ENCODE results near the gene ARHGEF16.
A peak's percentile ranks its signal among the peaks of the same experiment; 100 is the strongest.

Gene ARHGEF16

DNA sequence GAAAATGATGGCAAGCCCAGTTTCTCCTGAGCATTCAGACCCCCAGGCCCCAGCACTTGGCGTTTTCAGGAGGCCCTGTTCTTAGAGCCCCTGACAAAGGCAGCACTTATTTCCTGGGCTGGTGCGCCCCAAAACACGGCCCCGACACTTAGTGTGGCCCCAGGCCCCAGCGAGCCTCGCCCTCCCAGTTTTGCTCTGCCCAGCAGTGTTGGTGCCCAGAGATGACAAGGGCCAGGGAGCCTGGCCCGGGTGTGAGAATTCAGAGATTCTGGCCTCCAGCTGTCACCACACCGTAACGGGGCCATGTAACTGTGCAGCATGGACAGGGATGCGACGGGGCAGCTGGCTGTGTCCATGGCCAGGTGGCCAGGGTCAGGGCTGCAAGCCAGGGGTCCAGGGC, 18.0 kb upstream of the ARHGEF16 start:
- no peak for DNase-seq (ENCODE audit: extremely low read depth in 1 of 2, low read depth in 1 of 2)

DNA sequence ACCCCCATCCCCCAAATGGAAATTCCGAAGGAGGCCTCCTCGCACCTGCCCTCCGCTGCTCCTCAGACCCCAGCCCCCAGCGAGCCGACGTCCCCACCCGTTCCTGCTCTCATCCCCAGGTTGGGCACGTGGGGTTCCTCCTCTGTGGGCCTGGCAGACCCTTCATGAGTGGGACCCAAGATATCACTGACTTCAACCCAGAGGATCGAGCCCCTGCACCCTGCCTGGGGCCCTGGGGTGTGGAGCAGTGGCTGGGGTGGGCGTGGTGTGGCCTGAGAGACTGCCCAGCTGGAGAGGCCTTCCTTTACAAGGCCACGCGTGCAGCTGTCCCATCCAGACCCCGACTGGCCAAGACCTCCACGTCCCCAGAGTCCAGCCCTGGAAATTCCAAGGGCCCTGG, 17.6 kb upstream of the ARHGEF16 start:
- DNase-seq (ENCODE audit: extremely low read depth in 1 of 2, low read depth in 1 of 2): no peak

DNA sequence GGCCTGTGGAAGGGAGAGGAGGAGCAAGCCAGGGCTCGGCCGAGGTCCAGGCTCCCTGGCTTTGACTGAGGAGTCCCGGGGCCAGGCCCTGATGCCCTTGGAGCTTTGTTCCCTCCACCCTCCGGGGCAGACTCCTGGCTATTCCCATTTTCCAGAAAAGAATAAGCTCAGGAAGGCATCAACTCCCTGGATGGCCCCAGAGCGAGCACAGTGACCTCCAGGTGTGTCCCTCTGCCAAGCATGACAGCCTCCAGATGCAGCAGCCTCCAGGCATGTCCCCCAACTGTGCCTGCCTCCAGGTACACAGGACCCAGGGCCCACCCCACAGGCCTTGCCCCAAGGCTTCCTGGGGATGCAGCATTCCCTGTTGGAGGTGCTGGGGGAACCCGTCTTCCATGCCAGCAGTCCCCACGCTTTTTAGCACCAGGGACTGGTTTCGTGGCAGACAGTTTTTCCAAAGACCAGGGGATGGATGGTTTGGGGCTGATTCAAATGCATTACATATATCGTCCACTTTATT, 15.7 kb upstream of the ARHGEF16 start:
- DNase-seq (ENCODE audit: extremely low read depth in 1 of 2, low read depth in 1 of 2): no peak

DNA sequence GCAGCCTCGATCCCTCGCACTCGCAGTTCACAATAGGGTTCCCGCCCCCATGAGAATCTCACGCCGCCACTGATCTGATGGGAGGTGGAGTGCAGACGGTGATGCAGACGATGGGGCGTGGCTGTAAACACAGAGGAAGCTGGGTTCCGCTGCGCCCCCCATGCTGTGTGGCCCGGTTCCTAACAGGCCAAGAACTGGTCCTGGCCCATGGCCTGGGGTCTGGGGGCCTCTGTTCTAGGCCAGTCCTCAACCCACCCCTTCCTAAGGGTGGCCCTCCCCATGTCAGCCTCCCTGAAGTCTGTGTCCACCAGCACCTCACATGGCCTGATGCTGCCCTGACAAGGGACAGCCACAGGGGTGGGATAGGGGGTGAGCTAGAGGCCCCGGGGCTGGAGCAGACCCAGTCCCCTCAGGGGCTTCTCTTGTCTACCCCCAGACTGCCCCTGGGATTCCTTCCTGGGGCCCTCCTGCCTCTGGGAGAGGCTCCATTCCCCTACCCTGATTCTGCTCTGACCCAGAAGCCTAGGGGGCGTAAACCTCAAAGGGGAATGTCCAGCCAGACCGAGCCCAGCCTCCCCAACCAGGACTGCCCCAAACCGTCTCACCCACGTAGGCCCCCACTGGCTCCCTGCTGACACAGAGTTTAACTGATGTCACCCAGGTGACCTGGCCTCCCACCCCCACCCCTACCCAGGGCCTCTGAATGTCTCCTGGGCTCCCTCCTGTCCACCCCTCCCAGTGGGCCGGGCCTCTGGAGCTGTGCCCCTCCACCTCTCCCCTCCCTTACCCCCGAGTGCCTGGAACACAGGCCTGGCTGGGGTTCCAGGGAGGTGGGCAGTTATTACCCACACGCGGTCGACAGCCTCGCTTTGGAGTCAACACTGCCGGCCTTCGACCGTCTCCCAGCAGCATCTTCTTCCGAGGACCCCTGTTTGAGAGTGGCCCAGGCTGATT, 14.8 kb upstream of the ARHGEF16 start:
- no peak for DNase-seq (ENCODE audit: extremely low read depth in 1 of 2, low read depth in 1 of 2)

DNA sequence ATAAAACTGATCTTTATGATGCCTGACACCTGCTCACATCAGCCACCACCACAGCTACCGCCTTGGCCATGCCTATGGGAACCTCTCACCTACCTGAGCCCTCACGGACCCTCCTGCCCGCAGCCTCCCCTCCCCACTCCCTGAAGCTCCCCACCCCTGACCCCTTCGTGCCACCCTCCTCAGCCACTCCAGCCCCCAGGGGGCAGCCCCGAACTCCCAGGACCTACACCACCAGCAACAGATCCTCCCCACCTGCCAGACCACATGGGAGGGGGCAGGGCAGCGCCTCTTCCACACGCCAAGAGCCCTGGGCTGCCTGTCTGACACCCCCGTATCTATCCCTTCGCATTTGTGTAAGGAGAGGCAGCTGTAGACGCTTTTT, 14.2 kb upstream of the ARHGEF16 start:
- no peak for DNase-seq (ENCODE audit: extremely low read depth in 1 of 2, low read depth in 1 of 2)

DNA sequence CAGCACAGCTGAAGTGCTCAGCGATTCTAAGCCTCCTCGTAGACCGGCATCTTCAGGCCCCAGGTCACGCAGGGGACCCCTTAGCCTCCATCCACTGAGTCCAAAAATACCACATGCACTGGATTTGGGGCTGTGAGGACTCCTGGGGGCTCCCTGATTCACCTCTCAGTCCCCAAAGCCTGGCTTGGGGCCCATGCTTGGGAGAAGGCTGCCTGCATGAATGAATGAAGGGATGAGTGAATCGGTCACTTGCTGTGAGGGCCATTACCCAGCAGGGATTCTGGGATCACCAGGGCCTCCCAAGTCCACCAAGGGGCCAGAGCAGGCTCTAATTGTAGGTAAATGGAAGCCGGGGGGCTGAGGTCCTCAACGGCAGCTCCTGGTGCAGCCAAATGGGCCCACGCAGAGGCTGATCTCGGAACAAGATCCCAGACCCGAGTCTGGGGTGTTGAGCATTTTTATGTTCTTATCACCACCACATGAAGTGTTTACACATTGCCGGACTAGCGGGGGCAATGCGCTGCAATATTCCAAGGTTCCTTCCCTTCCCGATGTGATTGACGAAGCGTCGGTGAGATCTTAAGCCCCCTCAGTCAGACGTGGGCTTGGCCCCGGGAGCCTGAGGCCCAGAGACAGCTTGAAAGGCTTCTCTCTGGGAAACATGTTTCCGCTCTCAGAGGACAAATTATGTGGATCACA, 13.6 kb upstream of the ARHGEF16 start:
- DNase-seq (ENCODE audit: extremely low read depth in 1 of 2, low read depth in 1 of 2): no peak

DNA sequence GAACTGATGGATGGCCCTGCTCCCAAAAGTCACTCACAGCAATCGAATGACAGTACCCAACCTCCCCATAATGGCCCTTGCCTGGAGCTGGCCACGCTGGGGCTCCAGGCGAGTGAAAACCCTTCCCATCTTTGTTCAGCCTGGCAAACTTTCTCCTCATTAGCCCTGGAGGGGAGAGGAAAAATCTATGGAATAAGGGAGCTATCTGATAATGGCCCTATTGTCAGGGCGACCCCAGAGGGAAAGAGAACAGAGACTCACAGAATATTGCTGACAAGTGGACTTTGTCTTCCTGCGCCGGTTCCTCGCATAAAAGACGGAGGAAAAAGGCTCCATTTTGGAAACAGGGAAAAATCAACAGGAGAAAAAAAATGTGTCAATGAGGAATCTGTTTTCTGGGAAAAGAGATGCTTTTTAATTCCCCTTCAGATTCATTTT, 13.0 kb upstream of the ARHGEF16 start:
- DNase-seq (ENCODE audit: extremely low read depth in 1 of 2, low read depth in 1 of 2): no peak

DNA sequence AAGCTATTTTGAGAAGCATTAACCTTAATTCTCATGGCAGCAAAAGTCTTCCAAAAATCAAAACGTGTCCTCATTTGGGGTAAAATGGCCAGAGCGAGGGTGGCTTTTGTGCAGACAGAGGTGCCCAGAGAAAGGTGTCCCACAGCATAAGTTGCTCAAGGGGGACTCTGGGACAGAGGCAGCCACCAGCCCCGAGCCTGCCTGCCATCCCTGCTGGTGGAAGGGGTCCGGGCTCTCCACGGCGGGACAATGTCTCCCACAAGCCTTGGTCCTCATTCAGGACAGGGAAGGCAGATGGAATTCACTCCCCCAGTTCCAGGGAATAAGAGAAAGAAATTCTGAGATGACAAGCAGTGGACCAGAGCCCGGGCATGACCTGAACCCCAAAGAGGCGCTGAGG, 12.6 kb upstream of the ARHGEF16 start:
- DNase-seq (ENCODE audit: extremely low read depth in 1 of 2, low read depth in 1 of 2): no peak

DNA sequence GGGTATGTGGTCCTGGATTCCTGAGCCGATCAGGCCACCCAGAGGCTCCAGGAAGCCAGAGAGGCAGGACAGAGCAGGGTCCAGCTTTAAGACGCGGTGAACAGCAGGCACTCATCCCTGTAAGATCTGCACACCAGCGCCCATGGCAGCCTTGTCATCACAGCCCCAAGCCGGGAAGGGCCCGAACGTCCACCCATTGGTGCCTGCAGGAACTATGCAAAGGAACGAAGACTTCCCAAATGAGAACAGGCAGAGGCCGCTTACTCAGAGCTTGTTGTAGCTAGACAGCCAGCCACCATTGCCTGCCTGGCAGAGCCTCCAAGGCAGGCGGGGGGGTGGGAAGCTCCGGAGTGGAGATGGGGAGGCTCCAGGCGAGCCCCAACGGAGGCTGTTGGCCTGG, 12.1 kb upstream of the ARHGEF16 start:
- no peak for DNase-seq (ENCODE audit: extremely low read depth in 1 of 2, low read depth in 1 of 2)

DNA sequence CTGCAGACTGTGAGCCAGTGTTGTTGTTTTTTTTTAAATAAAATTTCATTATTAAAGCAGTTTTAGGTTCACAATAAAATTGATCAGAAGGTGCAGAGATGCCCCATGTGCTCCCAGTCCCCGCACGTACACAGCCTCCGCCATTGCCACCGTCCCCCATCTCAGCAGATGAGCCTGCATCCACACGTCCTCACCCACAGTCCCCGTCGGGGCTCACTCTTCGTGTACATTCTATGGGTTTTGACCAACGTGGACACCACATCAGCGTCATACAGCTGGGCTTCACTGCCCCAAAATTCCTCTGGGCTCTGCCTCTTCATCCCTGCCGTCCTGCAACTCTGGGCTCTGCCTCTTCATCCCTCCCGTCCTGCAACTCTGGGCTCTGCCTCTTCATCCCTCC, 11.6 kb upstream of the ARHGEF16 start:
- no peak for DNase-seq (ENCODE audit: extremely low read depth in 1 of 2, low read depth in 1 of 2)

DNA sequence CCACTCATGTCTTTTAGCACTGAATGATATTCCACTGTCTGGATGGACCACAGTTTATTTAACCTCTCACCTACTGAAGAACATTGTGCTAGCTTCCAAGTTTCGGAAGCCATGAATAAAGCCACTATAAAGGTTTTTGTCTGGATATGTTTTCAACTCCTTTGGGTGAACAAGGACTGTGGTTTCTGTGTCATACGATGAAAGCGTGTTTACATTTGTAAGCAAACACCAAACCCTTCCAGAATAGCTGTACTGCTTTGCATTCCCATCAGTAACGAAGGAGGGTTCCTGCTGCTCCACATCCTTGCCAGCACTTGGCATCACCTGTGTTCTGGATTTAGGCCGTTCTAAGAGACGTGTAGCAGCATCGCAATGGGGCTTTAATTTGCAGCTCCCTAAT, 10.7 kb upstream of the ARHGEF16 start:
- DNase-seq (ENCODE audit: extremely low read depth in 1 of 2, low read depth in 1 of 2): no peak

DNA sequence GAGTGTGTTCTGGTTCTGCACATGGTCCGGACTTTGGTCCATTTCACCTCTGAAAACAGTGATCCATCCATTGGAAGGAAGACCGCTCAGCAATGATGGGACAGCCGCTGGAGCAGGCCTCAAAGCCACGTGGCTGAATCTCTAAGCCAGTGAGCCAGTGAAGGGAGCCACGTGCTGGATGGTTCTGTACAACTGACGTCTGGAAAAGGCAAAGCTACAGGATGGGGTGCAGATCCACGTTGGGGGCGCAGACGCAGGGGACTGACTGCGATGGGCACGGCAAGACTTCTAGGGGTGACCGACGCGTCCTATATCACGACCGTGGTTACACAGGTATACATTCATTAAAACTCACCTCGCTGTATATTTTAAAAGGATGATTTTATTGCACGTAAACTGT, 10.2 kb upstream of the ARHGEF16 start:
- DNase-seq (ENCODE audit: extremely low read depth in 1 of 2, low read depth in 1 of 2): no peak

DNA sequence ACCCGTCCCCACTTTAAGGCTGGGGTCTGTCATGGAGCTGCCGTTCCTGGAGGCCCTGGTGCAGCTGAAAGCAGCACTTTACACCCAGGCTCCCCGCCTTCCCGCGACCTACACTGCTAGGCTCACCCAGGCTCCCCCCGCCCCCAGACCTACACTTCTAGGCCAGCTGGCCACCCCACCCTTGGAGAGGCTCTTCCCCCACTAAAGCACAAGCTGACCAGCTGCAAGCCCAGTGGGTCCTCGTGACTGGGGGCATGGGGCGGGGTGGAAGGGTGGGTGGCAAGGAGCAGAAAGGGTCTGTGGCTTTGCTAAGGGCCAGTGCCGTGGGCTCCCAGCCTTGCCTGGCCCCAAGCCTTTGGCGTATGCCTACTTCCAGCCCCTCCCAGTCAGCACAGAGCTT, 9.7 kb upstream of the ARHGEF16 start:
- no peak for DNase-seq (ENCODE audit: extremely low read depth in 1 of 2, low read depth in 1 of 2)

DNA sequence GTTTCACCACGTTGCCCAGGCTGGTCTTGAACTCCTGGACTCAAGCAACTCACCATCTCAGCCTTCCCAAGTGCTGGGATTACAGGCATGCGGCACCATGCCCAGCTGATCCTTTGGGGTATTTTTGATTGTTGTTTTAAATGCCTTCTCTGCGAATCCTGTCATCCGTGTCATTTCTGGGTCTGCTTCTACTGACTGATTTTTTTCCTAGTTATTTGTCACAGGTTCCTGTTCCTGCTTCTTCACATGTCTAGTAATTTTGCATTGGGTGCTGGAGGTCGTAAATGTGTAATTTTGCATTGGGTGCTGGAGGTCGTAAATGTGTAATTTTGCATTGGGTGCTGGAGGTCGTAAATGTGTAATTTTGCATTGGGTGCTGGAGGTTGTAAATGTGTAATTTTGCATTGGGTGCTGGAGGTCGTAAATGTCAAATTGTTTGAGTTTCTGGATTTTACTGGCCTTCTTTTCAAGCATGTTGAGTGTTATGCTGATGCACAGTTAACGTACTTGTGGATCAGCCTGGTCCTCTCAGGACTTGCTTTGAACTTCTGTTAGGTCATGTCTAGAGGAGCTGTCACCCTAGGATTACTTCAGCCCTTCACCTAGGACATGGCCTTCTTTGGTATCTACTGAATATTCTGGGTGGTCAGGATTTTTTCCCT, 4.1 kb upstream of the ARHGEF16 start:
- no peak for DNase-seq (ENCODE audit: extremely low read depth in 1 of 2, low read depth in 1 of 2)

DNA sequence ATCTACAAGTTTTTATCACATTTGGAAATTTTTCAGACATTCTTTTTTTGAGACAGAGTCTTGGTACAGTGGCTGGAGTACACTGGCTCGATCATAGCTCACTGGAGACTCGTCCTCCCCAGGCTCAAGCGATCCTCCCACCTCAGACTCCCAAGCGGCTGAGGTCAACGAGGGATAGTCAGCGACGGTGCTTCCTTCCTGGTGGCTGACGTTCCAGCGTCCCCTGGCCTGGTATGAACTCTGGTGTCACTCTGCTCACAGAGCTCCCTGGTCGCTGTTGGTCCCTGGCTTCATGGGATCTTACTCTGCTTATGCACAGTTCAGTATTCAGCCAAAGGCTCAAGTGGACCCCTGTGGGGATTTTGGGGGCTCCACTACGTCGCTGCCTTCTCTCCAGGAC, 3.5 kb upstream of the ARHGEF16 start:
- DNase-seq (ENCODE audit: extremely low read depth in 1 of 2, low read depth in 1 of 2): no peak

DNA sequence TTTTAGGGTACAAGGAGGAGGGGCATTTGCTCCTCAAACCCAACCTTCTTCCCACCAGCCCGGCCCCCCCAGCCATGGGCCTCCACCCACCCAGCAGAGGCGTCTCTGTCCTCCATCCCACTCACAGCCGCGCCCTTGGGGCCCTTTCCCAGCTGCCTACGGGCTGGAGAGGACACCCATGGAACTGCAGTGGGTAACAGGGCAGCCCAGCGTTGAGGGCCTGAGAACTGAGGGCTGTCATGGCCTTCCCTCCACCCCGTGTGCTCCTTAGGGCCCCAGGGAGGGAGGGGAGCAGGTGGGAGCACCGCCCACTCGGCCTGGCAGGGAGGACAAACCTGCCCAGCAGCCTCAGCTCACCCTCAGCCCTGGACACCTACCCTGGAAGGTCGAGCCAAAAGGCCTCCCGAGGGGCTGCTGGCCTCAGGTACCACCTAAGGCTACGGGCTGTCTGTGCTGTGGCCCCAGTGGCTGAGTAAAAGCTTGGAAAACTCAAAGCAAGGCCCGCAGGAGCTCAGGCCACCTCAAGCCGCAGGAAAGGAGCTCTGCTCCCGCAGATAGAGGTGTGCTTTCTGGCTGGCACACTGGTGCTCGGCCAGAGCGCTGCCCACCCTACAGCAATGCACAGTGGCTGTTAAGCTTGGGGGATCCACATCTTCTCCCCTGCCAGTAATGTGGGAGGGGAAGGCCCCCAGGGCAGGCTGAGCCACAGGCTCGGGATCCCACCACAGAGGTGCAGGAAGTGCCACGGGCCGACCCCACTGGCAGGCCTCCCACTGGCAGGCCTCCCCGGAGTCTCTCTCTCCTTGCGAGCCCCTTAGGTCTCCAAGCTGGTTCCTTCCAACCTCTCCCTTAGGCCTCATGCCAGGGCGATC, 2.2 kb upstream of the ARHGEF16 start:
- DNase-seq (ENCODE audit: extremely low read depth in 1 of 2, low read depth in 1 of 2): no peak

DNA sequence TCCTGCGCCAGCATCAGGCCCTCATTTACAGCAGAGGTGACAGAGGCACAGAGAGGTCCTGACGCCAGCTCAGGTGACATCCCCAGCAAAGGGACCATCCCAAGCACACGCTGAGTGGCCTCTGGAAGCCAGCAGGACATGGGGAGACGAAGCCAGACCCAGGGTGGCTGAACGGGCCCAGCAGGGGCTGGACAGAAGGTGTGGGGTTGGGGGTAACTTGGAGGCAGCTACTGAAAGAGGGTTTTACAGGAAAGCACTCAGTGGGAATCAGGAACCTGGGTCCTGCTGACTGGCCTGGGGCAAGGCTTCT, 1.6 kb upstream of the ARHGEF16 start:
- DNase-seq (ENCODE audit: extremely low read depth in 1 of 2, low read depth in 1 of 2): no peak

DNA sequence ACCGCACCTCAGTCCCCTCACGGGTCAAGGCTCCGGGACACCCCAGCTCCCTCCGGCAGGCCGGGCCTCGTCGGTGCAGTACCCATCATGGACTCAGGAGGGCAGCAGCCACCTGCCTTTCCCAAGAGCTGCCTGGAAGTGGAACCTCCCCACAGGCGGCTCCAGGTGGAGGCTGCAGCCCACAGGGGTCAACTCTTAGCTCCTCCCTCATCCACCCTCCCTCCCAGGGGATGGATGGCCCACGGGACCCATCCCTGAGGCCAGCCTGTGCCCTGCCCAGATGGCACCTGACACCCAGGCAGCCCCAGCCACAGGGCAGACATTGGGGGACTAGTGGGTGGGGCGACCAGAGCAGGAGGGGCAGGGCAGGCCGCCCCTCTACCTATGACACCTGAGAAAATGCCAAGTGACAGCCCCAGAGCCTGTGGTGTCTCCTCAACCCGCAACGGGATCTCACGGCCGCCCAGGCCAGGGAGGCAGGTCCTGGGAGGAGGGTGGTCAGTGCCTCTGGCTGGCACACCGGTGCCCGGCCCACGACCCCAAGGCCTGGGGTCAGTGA, 1.2 kb upstream of the ARHGEF16 start:
- peak; percentile 36 to 53 for DNase-seq (ENCODE audit: extremely low read depth in 1 of 2, low read depth in 1 of 2)

DNA sequence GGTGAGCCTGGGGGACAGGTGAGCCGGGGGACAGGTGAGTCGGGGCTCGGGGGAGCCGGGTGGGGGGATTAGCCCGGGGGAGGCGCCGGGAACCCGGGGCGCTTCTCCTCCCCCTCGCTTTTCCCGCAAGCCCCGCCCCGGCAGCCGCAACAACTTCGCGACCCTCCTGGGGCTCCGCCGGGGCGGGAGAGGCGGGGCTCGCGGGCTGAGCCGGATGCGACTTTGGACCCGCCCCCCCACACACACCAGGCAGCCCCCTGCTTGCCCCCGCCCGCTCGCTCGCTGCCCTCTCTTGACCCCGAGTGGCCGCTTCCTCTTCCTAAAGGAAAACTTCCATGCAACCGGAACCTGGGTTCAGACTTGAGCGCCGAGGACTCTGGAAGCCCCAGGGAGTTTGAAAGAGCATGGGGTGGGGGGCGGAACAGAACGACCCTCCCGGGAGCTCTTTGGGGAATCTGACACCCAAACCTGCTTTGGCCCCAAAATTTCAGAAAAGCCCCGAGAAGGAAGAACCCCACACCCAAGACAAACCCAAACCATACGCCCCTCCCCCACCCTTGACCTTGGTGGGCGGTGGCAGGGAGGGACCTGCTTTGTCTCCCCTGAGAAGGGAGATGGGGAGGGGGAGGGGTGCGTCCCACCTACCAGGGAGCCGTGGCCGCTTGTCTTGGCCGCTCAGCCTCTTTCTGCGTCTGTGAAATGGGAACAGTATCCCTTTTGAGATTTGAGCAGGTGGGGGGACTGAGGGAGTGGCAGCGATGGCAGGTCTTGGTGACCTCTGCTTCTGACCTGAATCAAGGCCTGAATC, 550 bp downstream of the ARHGEF16 start:
- DNase-seq (ENCODE audit: extremely low read depth in 1 of 2, low read depth in 1 of 2): no peak

All from stimulated activated CD8-positive, alpha-beta memory T cell treated with anti-CD3 and anti-CD28 coated beads, Interleukin-7, amount 100 ng/mL, for 48 hours (primary cell).